Fibroblast of villous mesenchyme (primary cell): Measurements from ENCODE around the gene CNGA2. TPM values are rescaled to one million over a fixed set of nuclear protein-coding genes. Genes with fewer than 3 reads are reported as not detected.

Experiments
- DNase-seq: peaks from one replicate; pipeline ENCODE4 v3.0.0-alpha.2; 2010; ENCODE audit warnings: low read depth
- H3K4me3 ChIP-seq: 2 replicates; pipeline ENCODE4 v1.5.1; 2011; ENCODE audit warnings: low read depth, mild to moderate bottlenecking, low read length
- CTCF ChIP-seq: IDR thresholded peaks from 2 replicates; pipeline ENCODE4 v1.5.1; 2012; ENCODE audit warnings: low read depth, mild to moderate bottlenecking, low read length; ENCODE audit not compliant: insufficient read depth
- total RNA-seq: library from RNA; depleted of rRNA; stranded (reverse); fragments of >200 nt; gene quantifications from 2 replicates; pipeline ENCODE4 v1.2.3, GENCODE V29; 2012

Gene CNGA2
- total RNA-seq, 1 donor, result not detected

DNA sequence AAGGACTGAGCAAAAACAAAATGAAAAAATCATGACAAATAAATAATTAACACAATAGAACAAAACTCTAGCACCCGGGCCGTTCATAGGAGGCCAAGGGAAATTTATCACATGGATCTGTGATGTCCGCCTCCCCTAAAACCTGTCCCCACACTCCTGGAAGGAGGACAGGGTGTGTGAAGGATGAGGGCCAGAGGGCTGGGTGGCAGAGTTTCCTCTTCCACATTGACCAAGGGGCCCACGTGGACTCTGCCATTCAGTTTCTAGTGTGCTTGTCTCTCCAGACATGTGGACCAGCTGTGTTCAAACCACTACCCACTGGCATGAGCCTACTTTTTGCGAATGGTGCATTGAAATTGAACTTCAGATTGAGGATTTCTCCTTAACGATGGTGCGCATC, 33.0 kb upstream of the CNGA2 start:
- no peak overlapping the region for H3K4me3 ChIP-seq
- TF ChIP-seq CTCF, result no peak
- DNase-seq, result no peak

GRCh38 chrX:151702026-151702714, 32.4 kb upstream of the CNGA2 start:
- no peak overlapping the region for H3K4me3 ChIP-seq
- no peak for DNase-seq
- TF ChIP-seq CTCF, result no peak

DNA sequence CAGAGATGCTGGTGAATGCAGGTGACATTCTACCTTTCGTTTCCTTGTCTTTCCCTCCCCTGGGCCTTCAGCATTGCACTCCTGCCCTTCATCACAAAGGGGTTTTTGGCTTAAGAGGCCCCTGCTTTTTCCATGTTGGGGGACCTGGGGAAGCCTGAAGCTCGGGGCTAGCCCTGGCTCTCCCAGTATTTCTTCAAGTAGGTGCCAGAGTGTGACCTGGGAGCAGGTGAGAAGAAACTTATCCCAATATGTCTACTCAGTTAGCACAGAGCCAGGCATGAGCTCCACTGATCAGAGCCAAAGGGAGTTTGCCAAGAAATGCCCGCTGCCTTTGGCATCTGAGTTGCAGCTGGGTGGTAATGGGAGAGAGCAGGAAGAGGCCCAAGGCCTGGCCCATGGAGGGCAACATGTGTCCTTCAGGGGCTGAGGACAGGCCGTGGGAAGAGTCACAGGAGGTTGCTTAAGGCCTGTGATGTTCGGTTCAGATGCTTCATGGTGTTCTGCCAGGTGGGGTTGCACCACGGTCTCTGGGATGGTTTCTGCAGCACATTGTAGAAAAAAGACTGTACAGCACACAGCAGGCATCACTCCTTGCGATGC, 31.7 kb upstream of the CNGA2 start:
- no peak overlapping the region for H3K4me3 ChIP-seq
- DNase-seq, result no peak
- TF ChIP-seq CTCF, result no peak

GRCh38 chrX:151703487-151703886, 31.1 kb upstream of the CNGA2 start:
- no peak for DNase-seq
- H3K4me3 ChIP-seq, result no peak overlapping the region
- TF ChIP-seq CTCF, result no peak

DNA sequence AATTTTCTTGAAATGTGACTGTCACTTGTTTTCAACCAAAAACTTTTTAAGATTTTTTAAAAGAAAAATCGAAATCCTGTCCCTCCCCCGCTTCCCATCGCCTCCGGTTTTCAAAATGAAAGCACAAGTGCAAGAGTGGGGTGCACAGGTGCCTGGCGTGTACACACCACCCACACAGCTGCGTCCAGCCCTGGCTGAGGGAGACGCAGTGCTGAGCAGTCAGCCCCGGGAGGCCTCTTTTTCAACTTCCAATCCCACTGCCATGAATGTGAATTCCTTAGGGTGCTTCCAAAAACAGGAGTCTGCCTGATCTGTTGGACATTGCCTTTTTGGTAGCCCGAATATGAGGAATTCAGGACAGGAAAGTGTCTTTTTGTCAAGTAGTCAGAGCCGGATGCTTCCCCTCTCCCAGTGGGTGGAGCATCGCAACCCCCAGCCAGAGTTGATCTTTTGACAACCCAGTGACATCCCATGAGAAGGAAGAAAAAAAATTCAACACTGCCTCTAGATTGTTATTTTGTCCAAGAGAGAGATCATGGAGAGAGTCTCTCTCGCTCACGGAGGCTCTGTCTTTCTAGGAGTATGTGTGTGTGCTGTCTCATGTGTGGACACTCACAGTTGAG, 30.4 kb upstream of the CNGA2 start:
- no peak for TF ChIP-seq CTCF
- no peak overlapping the region for H3K4me3 ChIP-seq
- no peak for DNase-seq

DNA sequence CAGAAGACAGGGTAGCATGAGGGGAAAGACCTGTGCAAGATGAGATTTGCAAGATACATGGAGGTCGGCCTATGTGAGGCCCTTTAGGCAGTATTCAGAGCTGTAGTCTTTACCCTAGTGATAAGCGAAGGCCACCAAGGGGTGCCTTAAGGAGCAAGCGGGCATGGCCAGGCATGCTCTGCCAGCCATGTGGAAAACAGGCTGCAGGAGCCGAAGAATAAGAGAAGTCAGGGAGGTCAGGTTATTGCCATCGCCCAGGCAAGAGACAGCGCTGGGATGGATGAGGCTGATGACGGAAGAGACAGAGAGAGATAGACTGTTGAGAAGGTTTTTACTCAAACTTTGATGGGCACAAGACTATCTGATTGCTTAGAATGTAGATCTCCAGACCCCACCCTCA, 25.7 kb upstream of the CNGA2 start:
- TF ChIP-seq CTCF, result no peak
- no peak overlapping the region for H3K4me3 ChIP-seq
- DNase-seq, result no peak
